NCI-H2029 (cell line): ENCODE results near the gene PVALEF.

Source experiments
- DNase-seq: peaks from one replicate; lab custom pipeline; 2025; lab: John Stamatoyannopoulos, UW

Gene PVALEF

GRCh38 chr17:81161972-81162371, 3.3 kb upstream of the PVALEF start:
- DNase-seq: no peak

- no peak for DNase-seq
Observed at GRCh38 chr17:81162491-81162890, 2.8 kb upstream of the PVALEF start.

GRCh38 chr17:81163051-81163695, 2.1 kb upstream of the PVALEF start:
- no peak for DNase-seq

- no peak for DNase-seq
Observed at GRCh38 chr17:81163703-81164370, 1.5 kb upstream of the PVALEF start.

GRCh38 chr17:81164371-81165245, 699 bp upstream of the PVALEF start:
- no peak for DNase-seq

- DNase-seq: no peak
Observed at GRCh38 chr17:81166033-81166492, 756 bp downstream of the PVALEF start, which contains the start of gene AATK. Gene AATK, minus strand, starts transcription at chr17:81166221. Its CDS starts 229 bp downstream, at chr17:81165992.

GRCh38 chr17:81167194-81167524, 1.9 kb downstream of the PVALEF start:
- DNase-seq: no peak

- no peak for DNase-seq
Observed at GRCh38 chr17:81167638-81168037, 2.3 kb downstream of the PVALEF start.

GRCh38 chr17:81169870-81170309, 4.6 kb downstream of the PVALEF start:
- DNase-seq: no peak

GRCh38 chr17:81170727-81171494, 5.6 kb downstream of the PVALEF start:
- DNase-seq: no peak

GRCh38 chr17:81171941-81172340, 6.6 kb downstream of the PVALEF start:
- DNase-seq: no peak

- DNase-seq: no peak
Observed at GRCh38 chr17:81173052-81173761, 7.9 kb downstream of the PVALEF start.

GRCh38 chr17:81173762-81174155, 8.5 kb downstream of the PVALEF start:
- DNase-seq: no peak

GRCh38 chr17:81176666-81177065, 11.4 kb downstream of the PVALEF start:
- no peak for DNase-seq

GRCh38 chr17:81178136-81179091, 13.1 kb downstream of the PVALEF start:
- no peak for DNase-seq

GRCh38 chr17:81179220-81179619, 13.9 kb downstream of the PVALEF start:
- no peak for DNase-seq

GRCh38 chr17:81179861-81180260, 14.6 kb downstream of the PVALEF start:
- no peak for DNase-seq

- no peak for DNase-seq
Observed at GRCh38 chr17:81180836-81181810, 15.8 kb downstream of the PVALEF start.

- DNase-seq: no peak
Observed at GRCh38 chr17:81181811-81182185, 16.5 kb downstream of the PVALEF start.
